RWPE1 (cell line): ENCODE results near the gene BAIAP2.

Source experiments
- CTCF ChIA-PET: fragments of 350-600 bp; sonication (Branson Sonifier 250); formaldehyde crosslinking; extraction: SDS; loops from one replicate; lab custom pipeline; 2021; lab: Yijun Ruan, JAX
- POLR2A ChIA-PET: fragments of 400-600 bp; formaldehyde crosslinking; extraction: SDS; loops from one replicate; lab custom pipeline; 2020; ENCODE audit warnings: antibody characterized with exemption; ENCODE audit not compliant: low non-redundant PET; lab: Yijun Ruan, JAX
- DNase-seq: peaks from one replicate; pipeline ENCODE4 v3.0.0; 2012; ENCODE audit warnings: low spot score
- H3K27ac ChIP-seq: fragments of 450-650 bp; 2 replicates; pipeline ENCODE4 v1.5.1; 2017
- TF ChIP-seq, protein P1 (sequence below): fragments of 450-650 bp; conservative IDR thresholded peaks from 2 replicates; pipeline ENCODE4 v1.5.1; 2017; ENCODE audit warnings: low read depth, mild to moderate bottlenecking

BAIAP2 gene

DNA sequence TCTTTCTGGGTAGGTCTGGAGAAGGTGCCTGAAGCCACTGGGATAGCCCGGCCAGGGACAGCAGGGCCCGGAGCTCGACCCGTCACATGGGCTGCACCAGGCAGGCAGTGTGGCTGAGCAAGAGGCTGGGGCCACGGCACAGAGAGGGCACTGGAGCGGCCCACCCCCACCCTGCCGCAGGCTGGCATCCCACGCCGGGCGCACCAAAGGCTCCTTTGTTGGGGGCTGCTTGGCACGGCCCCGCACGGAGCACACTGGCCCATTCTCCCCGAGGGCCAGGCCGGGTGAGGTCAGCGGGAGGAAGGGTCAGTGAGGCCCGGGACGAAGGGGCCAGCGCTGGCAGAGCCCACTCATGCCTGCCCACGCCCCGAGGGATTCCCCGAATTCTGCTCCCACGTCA, 93.8 kb downstream of the BAIAP2 start:
- POLR2A ChIA-PET, result no interaction called here
- CTCF ChIA-PET, result interaction anchor here (0.5 to 0.7 kb wide), 3 partner anchors 14 to 27 kb away, joined by 3 to 4 read pairs (median 3); no protein-coding TSS in a partner anchor
- no peak for DNase-seq
- no peak overlapping the region for H3K27ac ChIP-seq
- TF ChIP-seq, protein P1, sequence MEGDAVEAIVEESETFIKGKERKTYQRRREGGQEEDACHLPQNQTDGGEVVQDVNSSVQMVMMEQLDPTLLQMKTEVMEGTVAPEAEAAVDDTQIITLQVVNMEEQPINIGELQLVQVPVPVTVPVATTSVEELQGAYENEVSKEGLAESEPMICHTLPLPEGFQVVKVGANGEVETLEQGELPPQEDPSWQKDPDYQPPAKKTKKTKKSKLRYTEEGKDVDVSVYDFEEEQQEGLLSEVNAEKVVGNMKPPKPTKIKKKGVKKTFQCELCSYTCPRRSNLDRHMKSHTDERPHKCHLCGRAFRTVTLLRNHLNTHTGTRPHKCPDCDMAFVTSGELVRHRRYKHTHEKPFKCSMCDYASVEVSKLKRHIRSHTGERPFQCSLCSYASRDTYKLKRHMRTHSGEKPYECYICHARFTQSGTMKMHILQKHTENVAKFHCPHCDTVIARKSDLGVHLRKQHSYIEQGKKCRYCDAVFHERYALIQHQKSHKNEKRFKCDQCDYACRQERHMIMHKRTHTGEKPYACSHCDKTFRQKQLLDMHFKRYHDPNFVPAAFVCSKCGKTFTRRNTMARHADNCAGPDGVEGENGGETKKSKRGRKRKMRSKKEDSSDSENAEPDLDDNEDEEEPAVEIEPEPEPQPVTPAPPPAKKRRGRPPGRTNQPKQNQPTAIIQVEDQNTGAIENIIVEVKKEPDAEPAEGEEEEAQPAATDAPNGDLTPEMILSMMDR, result no peak

DNA sequence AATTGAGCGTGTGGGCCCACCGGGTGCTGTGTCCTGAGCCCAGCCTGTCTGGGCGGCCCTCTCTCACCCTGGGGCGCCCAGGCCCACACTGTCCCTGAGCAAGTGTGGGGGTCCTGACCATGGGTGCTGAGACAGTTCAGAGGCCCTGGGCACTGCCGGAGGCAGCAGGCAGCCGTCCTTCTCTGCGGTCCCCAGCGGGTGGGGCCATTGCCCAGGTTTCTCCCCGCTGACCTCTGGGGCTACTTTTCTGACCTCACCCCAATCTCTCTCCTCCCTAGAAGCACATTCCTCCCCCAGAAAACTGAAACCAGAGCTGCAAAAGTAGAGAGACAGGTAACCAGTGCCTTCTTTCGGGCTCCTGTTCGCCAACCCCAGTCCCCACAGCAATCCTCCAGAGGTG, 94.3 kb downstream of the BAIAP2 start:
- no peak for DNase-seq
- CTCF ChIA-PET, result no interaction called here
- H3K27ac ChIP-seq, result no peak overlapping the region
- POLR2A ChIA-PET, result no interaction called here
- TF ChIP-seq, protein P1, result no peak

DNA sequence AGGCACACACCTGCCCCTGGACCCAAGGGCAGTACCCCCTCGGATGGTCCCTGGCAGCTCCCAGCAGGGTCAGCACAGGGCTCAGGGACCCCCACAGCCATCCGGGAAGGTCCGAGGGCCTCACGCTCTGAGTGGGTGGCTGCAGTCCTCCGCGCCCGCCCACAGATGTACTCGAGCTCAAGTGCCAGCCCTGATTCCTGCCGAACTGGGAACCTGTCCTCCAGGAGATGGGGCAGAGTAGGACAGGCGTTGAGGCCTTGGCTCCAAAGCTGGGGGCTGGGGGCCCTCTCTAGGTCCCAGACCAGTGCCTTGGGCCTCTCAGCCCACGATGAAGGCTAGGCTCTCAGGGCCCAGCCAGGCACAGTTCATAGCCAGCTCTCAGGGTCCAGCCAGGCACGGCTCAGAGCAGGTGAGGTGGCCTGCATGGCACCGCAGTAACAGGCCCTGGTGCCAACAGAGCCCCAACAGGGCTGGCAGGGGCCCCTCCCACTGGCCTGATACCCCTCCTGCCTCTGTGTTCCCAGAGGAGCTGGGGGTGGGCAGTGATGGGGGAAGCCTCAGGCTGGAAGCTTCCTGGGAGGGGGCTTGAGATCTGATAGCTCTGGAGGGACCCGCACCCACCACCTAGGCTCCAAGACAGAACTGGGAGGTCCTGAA, 94.9 kb downstream of the BAIAP2 start:
- no peak for DNase-seq
- CTCF ChIA-PET, result interaction anchor here (1.1 kb wide), 1 partner anchor 141 kb away, joined by 6 read pairs; no protein-coding TSS in a partner anchor
- TF ChIP-seq, protein P1, result no peak
- POLR2A ChIA-PET, result no interaction called here
- H3K27ac ChIP-seq, result no peak overlapping the region

DNA sequence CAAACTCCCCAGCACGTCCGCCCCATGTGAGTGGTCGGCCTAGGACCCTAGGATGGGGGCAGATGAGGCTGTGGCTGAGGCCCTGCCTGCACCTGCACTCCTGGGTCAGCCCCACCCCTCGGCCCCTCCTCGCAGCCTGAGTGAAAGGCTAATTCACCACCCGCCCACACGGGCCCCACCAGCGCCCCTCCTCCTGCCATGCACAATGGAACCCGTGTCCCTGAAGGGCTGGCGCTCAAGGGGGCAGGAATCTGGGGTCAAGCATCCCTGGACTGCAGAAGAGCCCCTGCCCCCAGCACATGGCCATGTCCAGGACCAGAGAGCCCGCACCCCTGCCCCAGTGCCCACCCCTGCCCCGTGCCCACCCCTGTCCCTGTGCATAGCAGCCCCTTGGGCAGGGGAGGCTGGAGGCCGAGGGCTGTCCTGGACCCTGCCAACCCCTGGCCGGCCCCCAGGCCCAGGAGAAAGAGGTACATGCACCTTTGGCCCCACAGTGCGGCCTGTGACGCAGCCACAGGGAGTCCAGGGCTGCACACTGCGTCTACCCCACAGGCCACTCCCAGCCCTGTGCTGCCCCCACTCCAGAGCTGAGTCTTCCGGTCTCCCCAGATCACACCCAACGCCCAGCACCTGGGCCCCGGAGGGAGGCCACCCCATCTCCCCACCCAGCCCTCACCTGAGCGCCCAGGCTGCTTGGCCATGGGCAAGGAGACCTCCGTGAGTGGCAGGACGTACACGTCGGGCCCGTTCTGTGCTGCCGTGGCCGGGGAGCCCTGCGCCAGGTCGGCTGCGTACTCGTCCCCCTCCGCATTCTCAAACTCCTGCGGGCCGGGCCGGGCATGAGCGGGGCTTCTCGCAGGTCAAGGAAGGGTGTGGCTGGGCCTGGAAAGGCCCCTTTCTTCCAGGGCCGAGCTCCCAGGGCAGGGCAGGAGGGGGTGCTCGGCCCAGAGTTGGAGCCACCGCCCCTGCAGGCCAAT, 95.7 kb downstream of the BAIAP2 start:
- CTCF ChIA-PET, result interaction anchor here (1.1 kb wide), 1 partner anchor 142 kb away, joined by 6 read pairs; no protein-coding TSS in a partner anchor
- POLR2A ChIA-PET, result no interaction called here
- TF ChIP-seq, protein P1, result no peak
- H3K27ac ChIP-seq, result no peak overlapping the region
- DNase-seq, result no peak

DNA sequence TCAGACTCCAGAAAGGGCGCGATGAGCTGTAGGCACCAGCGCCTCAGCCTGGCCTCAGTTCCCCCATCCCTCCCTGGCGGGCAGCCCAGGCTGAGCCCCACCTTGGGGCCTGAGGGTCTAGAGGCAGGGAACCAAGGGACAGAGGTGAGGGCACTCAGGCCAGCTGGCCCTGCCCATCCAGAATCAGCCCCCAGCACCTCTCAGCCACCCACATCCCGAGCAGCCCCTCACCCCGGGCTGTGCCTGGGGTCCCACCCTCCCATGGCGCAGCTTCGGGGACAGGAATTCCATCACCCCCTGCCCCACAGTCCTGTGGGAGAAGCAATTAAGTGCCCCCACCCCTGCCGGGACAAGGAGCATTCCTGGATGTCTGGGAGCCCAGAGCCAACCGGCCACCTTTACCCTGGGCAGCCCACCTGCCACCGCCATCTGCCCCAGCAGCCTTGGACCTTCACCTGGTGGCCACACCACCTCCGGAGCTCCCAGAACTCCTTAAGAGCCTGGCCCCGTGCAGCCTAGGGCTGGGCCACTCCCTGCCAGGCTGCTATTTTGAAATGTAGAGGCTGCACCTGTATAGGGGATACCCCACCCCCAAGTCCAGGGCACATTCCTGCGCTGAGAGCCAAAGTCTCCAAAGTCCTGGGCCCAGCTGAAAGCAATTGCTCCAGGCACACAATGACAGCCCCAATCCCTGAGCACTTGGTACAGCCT, 96.7 kb downstream of the BAIAP2 start:
- no peak for DNase-seq
- no peak overlapping the region for H3K27ac ChIP-seq
- TF ChIP-seq, protein P1, result no peak
- ChIA-PET POLR2A (no interaction called here), CTCF (no interaction called here)

DNA sequence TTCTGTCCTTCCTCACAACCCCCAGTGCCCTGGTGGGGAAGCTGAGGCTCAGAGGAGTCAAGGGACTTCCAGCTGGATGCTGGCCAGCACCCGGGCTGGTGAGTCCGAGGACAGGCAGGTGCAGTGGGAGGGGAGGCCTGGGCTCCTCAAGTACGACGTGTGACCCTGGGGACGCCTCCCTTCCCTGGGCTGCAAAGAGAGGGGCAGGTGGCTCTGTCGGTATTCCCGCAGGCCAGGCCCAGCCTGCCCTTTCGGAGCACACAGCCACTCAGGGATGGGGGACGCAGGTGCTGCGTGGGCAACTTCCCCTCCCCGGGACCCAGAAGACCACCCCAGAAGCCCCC, 97.2 kb downstream of the BAIAP2 start:
- no peak for DNase-seq
- ChIA-PET CTCF (no interaction called here), POLR2A (no interaction called here)
- no peak overlapping the region for H3K27ac ChIP-seq
- TF ChIP-seq, protein P1, result no peak
